ENCODE data around the gene VIL1. TPM values are rescaled to one million over a fixed set of nuclear protein-coding genes. Genes with fewer than 3 reads are reported as not detected.
A peak's percentile ranks its signal among the peaks of the same experiment; 100 is the strongest.

VIL1 gene
- total and polyA plus RNA-seq, 2 of the 13 experiments (the other 11 are each of a cell fraction or from before 2014, with no cell fraction given) = 287 to 301 TPM

GRCh38 chr2:218418717-218419458, at the start of gene VIL1 (continued):
- TF ChIP-seq, protein P1, sequence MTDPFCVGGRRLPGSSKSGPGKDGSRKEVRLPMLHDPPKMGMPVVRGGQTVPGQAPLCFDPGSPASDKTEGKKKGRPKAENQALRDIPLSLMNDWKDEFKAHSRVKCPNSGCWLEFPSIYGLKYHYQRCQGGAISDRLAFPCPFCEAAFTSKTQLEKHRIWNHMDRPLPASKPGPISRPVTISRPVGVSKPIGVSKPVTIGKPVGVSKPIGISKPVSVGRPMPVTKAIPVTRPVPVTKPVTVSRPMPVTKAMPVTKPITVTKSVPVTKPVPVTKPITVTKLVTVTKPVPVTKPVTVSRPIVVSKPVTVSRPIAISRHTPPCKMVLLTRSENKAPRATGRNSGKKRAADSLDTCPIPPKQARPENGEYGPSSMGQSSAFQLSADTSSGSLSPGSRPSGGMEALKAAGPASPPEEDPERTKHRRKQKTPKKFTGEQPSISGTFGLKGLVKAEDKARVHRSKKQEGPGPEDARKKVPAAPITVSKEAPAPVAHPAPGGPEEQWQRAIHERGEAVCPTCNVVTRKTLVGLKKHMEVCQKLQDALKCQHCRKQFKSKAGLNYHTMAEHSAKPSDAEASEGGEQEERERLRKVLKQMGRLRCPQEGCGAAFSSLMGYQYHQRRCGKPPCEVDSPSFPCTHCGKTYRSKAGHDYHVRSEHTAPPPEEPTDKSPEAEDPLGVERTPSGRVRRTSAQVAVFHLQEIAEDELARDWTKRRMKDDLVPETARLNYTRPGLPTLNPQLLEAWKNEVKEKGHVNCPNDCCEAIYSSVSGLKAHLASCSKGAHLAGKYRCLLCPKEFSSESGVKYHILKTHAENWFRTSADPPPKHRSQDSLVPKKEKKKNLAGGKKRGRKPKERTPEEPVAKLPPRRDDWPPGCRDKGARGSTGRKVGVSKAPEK (CRISPR knock-in tag; IDR thresholded peaks at IDR 0.05; ENCODE audit: borderline replicate concordance) = 0 out of 2 replicates have a peak, but pooled peaks have one; percentile 62
- peak; percentile 79 for TF ChIP-seq ZNF160 (CRISPR knock-in tag; IDR thresholded peaks at IDR 0.05)
- TF ChIP-seq, protein P2, sequence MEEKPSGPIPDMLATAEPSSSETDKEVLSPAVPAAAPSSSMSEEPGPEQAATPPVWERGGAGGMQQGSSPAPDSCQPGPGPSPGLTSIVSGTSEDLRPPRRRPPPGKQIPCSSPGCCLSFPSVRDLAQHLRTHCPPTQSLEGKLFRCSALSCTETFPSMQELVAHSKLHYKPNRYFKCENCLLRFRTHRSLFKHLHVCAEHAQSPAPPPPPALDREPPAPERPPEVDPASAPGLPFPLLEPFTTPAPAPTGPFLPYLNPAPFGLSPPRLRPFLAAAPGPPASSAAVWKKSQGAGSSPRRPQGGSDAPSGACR (CRISPR knock-in tag; IDR thresholded peaks at IDR 0.05) = peak; percentile 78
- no peak; the same call in 1 of the 2 replicates for TF ChIP-seq ZNF652 (CRISPR knock-in tag; IDR thresholded peaks at IDR 0.05; ENCODE audit: borderline replicate concordance, low read depth)
- TF ChIP-seq PCBP2 (optimal IDR thresholded peaks at IDR 0.05; ENCODE audit: low read depth, low read length, poor library complexity, severe bottlenecking) = no peak
- no peak for TF ChIP-seq CHD4 (IDR thresholded peaks at IDR 0.05; ENCODE audit: borderline replicate concordance, low read length)
- TF ChIP-seq SPEN (CRISPR knock-in tag; IDR thresholded peaks at IDR 0.05; ENCODE audit: low read depth) = peak; percentile 72; the same call in 1 of the 2 replicates
- TF ChIP-seq ZNF3 (CRISPR knock-in tag; IDR thresholded peaks at IDR 0.05) = no peak
- peak; percentile 61 for TF ChIP-seq ELF3 (CRISPR knock-in tag; IDR thresholded peaks at IDR 0.05)
- TF ChIP-seq ZSCAN20 (CRISPR knock-in tag; IDR thresholded peaks at IDR 0.05; ENCODE audit: borderline replicate concordance) = no peak
- TF ChIP-seq AKNA (CRISPR knock-in tag; IDR thresholded peaks at IDR 0.05; ENCODE audit: borderline replicate concordance) = no peak
- no peak for TF ChIP-seq IRF9 (CRISPR knock-in tag; IDR thresholded peaks at IDR 0.05; ENCODE audit: borderline replicate concordance)
- TF ChIP-seq SAP130 (CRISPR knock-in tag; IDR thresholded peaks at IDR 0.05; ENCODE audit: low read depth) = peak; percentile 92
- TF ChIP-seq FOXC1 (CRISPR knock-in tag; IDR thresholded peaks at IDR 0.05; ENCODE audit: borderline replicate concordance) = peak; percentile 79; the same call in 1 of the 2 replicates
- 0 out of 2 replicates have a peak, but pooled peaks have one; percentile 22 for TF ChIP-seq TEAD2 (CRISPR knock-in tag; IDR thresholded peaks at IDR 0.05)
- TF ChIP-seq HNF4A (CRISPR knock-in tag; IDR thresholded peaks at IDR 0.05) = peak; percentile 97
- TF ChIP-seq, protein P3, sequence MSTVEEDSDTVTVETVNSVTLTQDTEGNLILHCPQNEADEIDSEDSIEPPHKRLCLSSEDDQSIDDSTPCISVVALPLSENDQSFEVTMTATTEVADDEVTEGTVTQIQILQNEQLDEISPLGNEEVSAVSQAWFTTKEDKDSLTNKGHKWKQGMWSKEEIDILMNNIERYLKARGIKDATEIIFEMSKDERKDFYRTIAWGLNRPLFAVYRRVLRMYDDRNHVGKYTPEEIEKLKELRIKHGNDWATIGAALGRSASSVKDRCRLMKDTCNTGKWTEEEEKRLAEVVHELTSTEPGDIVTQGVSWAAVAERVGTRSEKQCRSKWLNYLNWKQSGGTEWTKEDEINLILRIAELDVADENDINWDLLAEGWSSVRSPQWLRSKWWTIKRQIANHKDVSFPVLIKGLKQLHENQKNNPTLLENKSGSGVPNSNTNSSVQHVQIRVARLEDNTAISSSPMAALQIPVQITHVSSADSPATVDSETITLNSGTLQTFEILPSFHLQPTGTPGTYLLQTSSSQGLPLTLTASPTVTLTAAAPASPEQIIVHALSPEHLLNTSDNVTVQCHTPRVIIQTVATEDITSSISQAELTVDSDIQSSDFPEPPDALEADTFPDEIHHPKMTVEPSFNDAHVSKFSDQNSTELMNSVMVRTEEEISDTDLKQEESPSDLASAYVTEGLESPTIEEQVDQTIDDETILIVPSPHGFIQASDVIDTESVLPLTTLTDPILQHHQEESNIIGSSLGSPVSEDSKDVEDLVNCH (CRISPR knock-in tag; IDR thresholded peaks at IDR 0.05) = no peak

All from HepG2 (cell line).